HCT116 (cell line): ENCODE results near the gene PRKCZ.

ENCODE experiments used
- EZH2 ChIP-seq: fragments of 200-600 bp; sonication (generic); IDR thresholded peaks from 2 replicates; pipeline ENCODE4 v1.6.1; 2017; ENCODE audit warnings: antibody characterized with exemption, mixed run types
- POLR2A ChIP-seq: IDR thresholded peaks from 2 replicates; pipeline ENCODE4 v1.7.0; 2011; ENCODE audit warnings: borderline replicate concordance; ENCODE audit not compliant: insufficient read depth, insufficient read length; ENCODE audit errors: extremely low read depth
- RAD21 ChIP-seq: IDR thresholded peaks from 2 replicates; pipeline ENCODE4 v1.6.1; 2012; ENCODE audit warnings: low read depth, mild to moderate bottlenecking
- SRF ChIP-seq: IDR thresholded peaks from 2 replicates; pipeline ENCODE4 v1.6.1; 2012; ENCODE audit warnings: low read depth
- TCF7L2 ChIP-seq: IDR thresholded peaks from 2 replicates; pipeline ENCODE4 v1.7.0; 2011; ENCODE audit warnings: borderline replicate concordance, inconsistent platforms; ENCODE audit not compliant: insufficient read depth, insufficient read length; ENCODE audit errors: extremely low read depth
- ZBTB33 ChIP-seq: IDR thresholded peaks from 2 replicates; pipeline ENCODE4 v1.6.1; 2011; ENCODE audit warnings: mild to moderate bottlenecking, low read length, moderate library complexity; ENCODE audit not compliant: insufficient replicate concordance; ENCODE audit errors: extremely low read depth
- ZNF274 ChIP-seq: fragments of 200-500 bp; sonication (Bioruptor generic); IDR thresholded peaks from 2 replicates; pipeline ENCODE4 v1.6.1; 2014; ENCODE audit warnings: mild to moderate bottlenecking, low read depth, low read length, inconsistent platforms
- TF ChIP-seq, protein P1 (sequence below): IDR thresholded peaks from 2 replicates; pipeline ENCODE4 v1.6.1; 2012; ENCODE audit warnings: low read depth
- TF ChIP-seq, protein P2 (sequence below), 3 experiments: fragments of 200-600 bp in 1 of 3; sonication (generic) in 1 of 3; IDR thresholded peaks in 2 of 3; conservative IDR thresholded peaks in 1 of 3; 2 replicates each; pipeline ENCODE4 v1.5.1; 2012 to 2017; ENCODE audit warnings: low read depth in 2 of 3, low read length in 2 of 3, antibody characterized with exemption in 1 of 3, borderline replicate concordance in 1 of 3, control low read depth in 1 of 3, mild to moderate bottlenecking in 1 of 3, mixed read lengths in 1 of 3, mixed run types in 1 of 3, moderate library complexity in 1 of 3; ENCODE audit not compliant: insufficient read depth in 1 of 3
- TF ChIP-seq, protein P3 (sequence below): IDR thresholded peaks from 2 replicates; pipeline ENCODE4 v1.6.1; 2012

GRCh38 chr1:2080884-2081283 lies 30.7 kb downstream of the PRKCZ start:
- TF ChIP-seq, protein P1, sequence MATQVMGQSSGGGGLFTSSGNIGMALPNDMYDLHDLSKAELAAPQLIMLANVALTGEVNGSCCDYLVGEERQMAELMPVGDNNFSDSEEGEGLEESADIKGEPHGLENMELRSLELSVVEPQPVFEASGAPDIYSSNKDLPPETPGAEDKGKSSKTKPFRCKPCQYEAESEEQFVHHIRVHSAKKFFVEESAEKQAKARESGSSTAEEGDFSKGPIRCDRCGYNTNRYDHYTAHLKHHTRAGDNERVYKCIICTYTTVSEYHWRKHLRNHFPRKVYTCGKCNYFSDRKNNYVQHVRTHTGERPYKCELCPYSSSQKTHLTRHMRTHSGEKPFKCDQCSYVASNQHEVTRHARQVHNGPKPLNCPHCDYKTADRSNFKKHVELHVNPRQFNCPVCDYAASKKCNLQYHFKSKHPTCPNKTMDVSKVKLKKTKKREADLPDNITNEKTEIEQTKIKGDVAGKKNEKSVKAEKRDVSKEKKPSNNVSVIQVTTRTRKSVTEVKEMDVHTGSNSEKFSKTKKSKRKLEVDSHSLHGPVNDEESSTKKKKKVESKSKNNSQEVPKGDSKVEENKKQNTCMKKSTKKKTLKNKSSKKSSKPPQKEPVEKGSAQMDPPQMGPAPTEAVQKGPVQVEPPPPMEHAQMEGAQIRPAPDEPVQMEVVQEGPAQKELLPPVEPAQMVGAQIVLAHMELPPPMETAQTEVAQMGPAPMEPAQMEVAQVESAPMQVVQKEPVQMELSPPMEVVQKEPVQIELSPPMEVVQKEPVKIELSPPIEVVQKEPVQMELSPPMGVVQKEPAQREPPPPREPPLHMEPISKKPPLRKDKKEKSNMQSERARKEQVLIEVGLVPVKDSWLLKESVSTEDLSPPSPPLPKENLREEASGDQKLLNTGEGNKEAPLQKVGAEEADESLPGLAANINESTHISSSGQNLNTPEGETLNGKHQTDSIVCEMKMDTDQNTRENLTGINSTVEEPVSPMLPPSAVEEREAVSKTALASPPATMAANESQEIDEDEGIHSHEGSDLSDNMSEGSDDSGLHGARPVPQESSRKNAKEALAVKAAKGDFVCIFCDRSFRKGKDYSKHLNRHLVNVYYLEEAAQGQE: no peak
- TF ChIP-seq, protein P2, sequence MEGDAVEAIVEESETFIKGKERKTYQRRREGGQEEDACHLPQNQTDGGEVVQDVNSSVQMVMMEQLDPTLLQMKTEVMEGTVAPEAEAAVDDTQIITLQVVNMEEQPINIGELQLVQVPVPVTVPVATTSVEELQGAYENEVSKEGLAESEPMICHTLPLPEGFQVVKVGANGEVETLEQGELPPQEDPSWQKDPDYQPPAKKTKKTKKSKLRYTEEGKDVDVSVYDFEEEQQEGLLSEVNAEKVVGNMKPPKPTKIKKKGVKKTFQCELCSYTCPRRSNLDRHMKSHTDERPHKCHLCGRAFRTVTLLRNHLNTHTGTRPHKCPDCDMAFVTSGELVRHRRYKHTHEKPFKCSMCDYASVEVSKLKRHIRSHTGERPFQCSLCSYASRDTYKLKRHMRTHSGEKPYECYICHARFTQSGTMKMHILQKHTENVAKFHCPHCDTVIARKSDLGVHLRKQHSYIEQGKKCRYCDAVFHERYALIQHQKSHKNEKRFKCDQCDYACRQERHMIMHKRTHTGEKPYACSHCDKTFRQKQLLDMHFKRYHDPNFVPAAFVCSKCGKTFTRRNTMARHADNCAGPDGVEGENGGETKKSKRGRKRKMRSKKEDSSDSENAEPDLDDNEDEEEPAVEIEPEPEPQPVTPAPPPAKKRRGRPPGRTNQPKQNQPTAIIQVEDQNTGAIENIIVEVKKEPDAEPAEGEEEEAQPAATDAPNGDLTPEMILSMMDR (IDR thresholded peaks at IDR 0.05 in 2 of 3, conservative IDR thresholded peaks at IDR 0.05 in 1 of 3; ENCODE audit: borderline replicate concordance in 1 of 3, insufficient read depth in 1 of 3, low read depth in 2 of 3, low read length in 2 of 3): no peak
- TF ChIP-seq TCF7L2 (no peak), ZNF274 (no peak), RAD21 (no peak), SRF (no peak), EZH2 (no peak), POLR2A (no peak), ZBTB33 (no peak)
- TF ChIP-seq, protein P3, sequence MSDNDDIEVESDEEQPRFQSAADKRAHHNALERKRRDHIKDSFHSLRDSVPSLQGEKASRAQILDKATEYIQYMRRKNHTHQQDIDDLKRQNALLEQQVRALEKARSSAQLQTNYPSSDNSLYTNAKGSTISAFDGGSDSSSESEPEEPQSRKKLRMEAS: no peak
